Type B pancreatic cell (in vitro differentiated cells): ENCODE measurements around the gene TEKTIP1. TPM values are rescaled to one million over a fixed set of nuclear protein-coding genes. Genes with fewer than 3 reads are reported as not detected.

Experiments used
- DNase-seq: peaks from one replicate; pipeline ENCODE4 v3.0.0; 2021; ENCODE audit warnings: mixed read lengths; ENCODE audit not compliant: unreplicated experiment; ENCODE audit errors: extremely low spot score
- H3K27ac Mint-ChIP-seq: 2 replicates; pipeline ENCODE4 v1.8.0; 2021; ENCODE audit warnings: mild to moderate bottlenecking, mixed read lengths
- H3K27me3 Mint-ChIP-seq: 2 replicates; pipeline ENCODE4 v1.8.0; 2021; ENCODE audit warnings: mixed read lengths
- H3K36me3 Mint-ChIP-seq: 2 replicates; pipeline ENCODE4 v1.8.0; 2021; ENCODE audit warnings: mixed read lengths
- H3K4me1 Mint-ChIP-seq: one replicate; pipeline ENCODE4 v1.8.0; 2021; ENCODE audit warnings: mixed read lengths; ENCODE audit not compliant: unreplicated experiment
- H3K4me3 Mint-ChIP-seq: 2 replicates; pipeline ENCODE4 v1.8.0; 2021; ENCODE audit warnings: mild to moderate bottlenecking, mixed read lengths
- H3K9me3 Mint-ChIP-seq: 2 replicates; pipeline ENCODE4 v1.8.0; 2021; ENCODE audit warnings: mixed read lengths
- total RNA-seq: library from RNA; stranded (reverse); gene quantifications from 2 replicates; pipeline ENCODE4 v1.2.1, GENCODE V29; 2021; ENCODE audit warnings: low replicate concordance
- TF ChIP-seq, protein P1 (sequence below): fragments of 200-600 bp; sonication (generic); conservative IDR thresholded peaks from 2 replicates; pipeline ENCODE4 v1.5.0; 2021; ENCODE audit warnings: antibody characterized with exemption, mild to moderate bottlenecking

The TEKTIP1 gene
- total RNA-seq, 1 donor from 2014 or later: 3.4 TPM

DNA sequence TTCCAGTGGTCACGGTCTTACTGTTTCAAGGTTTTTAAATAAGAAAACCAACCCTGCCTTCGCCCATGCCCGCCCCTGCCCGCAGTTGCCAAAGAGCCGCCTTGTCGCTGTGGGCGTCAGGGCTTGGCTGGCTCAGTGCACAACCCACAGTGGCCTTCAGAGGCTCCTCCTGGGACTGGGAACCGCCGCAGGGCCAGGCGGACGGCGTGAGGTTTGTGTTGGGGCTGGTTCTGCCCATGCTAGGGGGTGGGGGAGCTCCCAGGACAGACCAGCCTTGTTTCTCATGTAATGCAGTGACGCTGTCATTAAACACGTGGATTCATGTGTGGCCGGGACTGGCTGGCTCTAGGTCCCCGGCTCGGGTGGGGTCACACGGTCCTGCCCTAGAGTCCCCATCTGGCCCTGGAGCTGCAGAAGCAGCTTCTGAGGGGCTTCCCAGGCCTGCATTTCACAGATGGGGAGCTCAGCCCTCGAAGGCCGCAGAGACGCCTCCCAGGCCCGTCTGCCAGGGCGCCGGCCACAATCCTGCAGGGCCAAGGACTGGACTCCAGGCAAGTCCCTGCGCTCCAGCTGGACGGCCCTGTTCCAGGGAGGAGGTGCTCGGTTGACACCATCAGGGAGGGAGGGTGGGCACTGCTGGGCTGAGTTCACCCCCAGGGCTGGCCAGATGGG lies 2.4 kb upstream of the TEKTIP1 start:
- Mint-ChIP-seq H3K4me3 (no peak overlapping the region), H3K36me3 (no peaks in the 10 kb centered on the region), H3K27me3 (no peaks in the 10 kb centered on the region), H3K4me1 (peaks cover 8% of the 10 kb centered on the region), H3K27ac (no peak overlapping the region), H3K9me3 (no peaks in the 10 kb centered on the region)
- DNase-seq: no peak
- TF ChIP-seq, protein P1, sequence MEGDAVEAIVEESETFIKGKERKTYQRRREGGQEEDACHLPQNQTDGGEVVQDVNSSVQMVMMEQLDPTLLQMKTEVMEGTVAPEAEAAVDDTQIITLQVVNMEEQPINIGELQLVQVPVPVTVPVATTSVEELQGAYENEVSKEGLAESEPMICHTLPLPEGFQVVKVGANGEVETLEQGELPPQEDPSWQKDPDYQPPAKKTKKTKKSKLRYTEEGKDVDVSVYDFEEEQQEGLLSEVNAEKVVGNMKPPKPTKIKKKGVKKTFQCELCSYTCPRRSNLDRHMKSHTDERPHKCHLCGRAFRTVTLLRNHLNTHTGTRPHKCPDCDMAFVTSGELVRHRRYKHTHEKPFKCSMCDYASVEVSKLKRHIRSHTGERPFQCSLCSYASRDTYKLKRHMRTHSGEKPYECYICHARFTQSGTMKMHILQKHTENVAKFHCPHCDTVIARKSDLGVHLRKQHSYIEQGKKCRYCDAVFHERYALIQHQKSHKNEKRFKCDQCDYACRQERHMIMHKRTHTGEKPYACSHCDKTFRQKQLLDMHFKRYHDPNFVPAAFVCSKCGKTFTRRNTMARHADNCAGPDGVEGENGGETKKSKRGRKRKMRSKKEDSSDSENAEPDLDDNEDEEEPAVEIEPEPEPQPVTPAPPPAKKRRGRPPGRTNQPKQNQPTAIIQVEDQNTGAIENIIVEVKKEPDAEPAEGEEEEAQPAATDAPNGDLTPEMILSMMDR: no peak

DNA sequence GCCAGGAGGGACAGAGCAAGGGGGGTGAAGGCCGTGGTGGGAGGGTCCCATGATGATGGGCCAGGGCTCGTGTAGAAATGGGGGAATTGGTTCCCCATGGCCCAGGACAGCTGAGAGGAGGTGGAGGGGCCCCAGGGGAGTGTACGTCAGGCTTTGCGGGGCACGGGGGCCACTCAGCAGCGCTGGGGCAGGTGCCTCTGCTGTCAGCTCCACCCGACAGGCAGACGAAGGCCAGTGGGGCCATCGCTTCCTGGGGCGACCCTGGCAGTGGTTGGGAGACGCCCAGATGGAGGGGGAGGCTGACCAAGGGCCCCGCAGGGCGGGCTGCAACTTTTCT lies 1.9 kb upstream of the TEKTIP1 start:
- Mint-ChIP-seq H3K27ac (no peak overlapping the region), H3K36me3 (no peaks in the 10 kb centered on the region), H3K4me3 (no peak overlapping the region), H3K27me3 (no peaks in the 10 kb centered on the region), H3K4me1 (peaks cover 8% of the 10 kb centered on the region), H3K9me3 (no peaks in the 10 kb centered on the region)
- TF ChIP-seq, protein P1: no peak
- no peak for DNase-seq

DNA sequence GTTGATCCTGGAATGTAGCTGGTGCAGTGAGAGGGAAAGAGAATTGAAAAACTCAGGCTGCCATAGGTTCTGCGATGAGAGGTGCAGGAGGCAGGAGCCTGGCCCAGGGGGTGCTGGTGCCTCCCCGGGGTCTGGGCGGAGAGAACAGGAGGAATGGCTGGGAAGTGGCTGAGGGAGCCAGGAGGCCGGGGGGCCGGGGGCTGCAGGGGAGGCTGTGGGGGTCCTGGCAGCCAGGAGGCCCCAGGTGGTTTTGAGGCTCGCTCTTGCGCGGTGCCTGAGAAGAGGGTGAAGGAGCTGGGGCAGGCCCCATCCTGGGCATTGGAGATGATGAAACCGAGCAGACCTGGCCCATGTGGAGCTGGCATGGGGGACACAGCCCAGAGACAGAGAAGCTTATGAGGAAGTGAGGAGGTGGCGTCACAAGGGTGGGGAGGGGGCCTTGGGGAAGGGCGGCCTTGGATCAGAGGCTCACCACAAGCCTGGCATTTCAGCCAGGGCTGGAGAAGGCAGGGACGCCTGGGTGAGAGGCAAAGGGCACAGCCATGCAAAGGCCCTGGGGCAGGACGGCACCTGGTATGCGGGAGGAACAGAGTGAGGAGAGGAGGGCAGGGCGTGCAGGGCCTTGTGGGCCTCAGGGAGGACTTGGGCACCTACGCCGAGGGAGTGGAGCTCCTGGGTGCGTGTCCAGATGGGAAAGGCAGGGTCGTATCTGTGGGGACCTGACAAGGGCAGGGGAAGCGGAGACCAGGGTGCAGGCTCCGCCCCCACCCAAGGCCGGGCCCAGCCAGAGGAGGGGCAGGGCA lies 1.3 kb upstream of the TEKTIP1 start:
- Mint-ChIP-seq H3K27me3 (no peaks in the 10 kb centered on the region), H3K27ac (peak overlapping the region; percentile 46), H3K9me3 (no peaks in the 10 kb centered on the region), H3K4me1 (peaks cover 8% of the 10 kb centered on the region), H3K36me3 (no peaks in the 10 kb centered on the region), H3K4me3 (no peak overlapping the region)
- DNase-seq: peak; percentile 67
- TF ChIP-seq, protein P1: no peak

DNA sequence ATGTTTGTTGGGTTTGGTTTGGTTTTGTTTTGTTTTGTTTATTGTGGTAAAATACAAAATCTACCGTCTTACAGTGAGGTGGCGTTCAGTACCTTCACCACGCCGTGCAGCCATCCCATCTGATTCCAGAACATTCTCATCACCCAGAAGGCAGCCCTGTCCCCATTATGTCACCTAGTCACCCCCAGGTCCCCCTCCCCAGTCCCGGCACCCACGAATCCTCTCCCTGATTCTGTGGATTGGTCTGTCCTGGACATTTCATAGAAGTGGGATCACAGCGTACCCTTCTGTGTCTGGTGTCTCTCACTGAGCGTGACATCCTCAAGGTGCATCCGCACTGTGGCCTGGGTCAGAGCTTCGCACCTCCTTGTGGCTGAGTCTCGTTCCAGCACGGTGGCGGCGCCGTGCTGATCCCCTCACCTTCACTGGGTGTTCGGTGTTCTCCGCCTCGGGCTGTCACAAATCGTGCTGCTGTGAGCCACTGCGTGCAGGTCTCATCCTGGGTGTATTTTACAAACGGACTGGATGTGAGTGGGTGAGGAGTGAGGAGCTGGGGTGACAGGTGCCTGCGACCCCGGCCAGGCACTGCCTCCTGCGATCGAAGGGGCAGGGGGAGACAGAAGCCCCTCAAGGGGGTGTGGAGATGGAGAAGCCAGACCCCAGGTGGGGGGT lies 580 bp upstream of the TEKTIP1 start:
- no peak for DNase-seq
- H3K27ac Mint-ChIP-seq: peak overlapping the region; percentile 46
- no peak overlapping the region for H3K4me3 Mint-ChIP-seq
- TF ChIP-seq, protein P1: no peak
- H3K27me3 Mint-ChIP-seq: no peaks in the 10 kb centered on the region
- peaks cover 8% of the 10 kb centered on the region for H3K4me1 Mint-ChIP-seq
- no peaks in the 10 kb centered on the region for H3K36me3 Mint-ChIP-seq
- H3K9me3 Mint-ChIP-seq: no peaks in the 10 kb centered on the region

DNA sequence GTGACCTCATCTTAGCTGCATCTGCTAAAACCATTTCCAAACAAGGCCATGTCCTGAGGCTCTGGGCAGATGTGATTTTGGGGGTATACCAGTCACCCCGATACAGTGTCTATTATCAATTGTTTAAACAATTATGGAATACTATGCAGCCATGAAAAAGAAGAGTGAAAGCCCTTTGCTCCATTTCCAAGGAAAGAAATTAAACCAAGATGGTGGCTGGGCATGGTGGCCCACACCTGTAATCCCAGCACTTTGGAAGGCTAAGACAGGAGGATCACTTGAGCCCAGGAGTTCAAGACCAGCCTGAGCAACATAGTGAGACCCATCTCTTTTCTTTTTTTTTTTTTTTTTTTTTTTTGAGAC lies 763 bp downstream of the TEKTIP1 start:
- Mint-ChIP-seq H3K27ac (peak overlapping the region; percentile 16), H3K27me3 (no peaks in the 10 kb centered on the region)

More for the DNA sequence above, 763 bp downstream of the TEKTIP1 start:
- TF ChIP-seq, protein P1: no peak
- no peaks in the 10 kb centered on the region for H3K9me3 Mint-ChIP-seq
- no peak for DNase-seq
- H3K4me1 Mint-ChIP-seq: peaks cover 8% of the 10 kb centered on the region
- no peaks in the 10 kb centered on the region for H3K36me3 Mint-ChIP-seq
- H3K4me3 Mint-ChIP-seq: no peak overlapping the region
